Measurements from ENCODE around the gene TCEANC. TPM values are rescaled to one million over a fixed set of nuclear protein-coding genes. Genes with fewer than 3 reads are reported as not detected.

TCEANC gene
- total and polyA plus RNA-seq, 2 of the 4 experiments (the other 2 are of a cell fraction), result 0.99 to 2.5 TPM

GRCh38 chrX:13688958-13689740 lies 36.2 kb downstream of the TCEANC start, which contains the start of gene RAB9A:
TSS of gene RAB9A (plus strand) at chrX:13689128. CDS start at chrX:13708747, 19,619 bp downstream.
- Histone ChIP-seq H3K27me3 (ENCODE audit: control insufficient read depth, insufficient read depth, low read length) (peaks cover 6% of the 10 kb centered on the region), H3K4me3 (ENCODE audit: insufficient read depth, low read depth, low read length) (peak within 1 kb of the TSS; percentile 86), H3K9me3 (ENCODE audit: control insufficient read depth, insufficient read depth, low read length) (no peaks in the 10 kb centered on the region), H3K9me1 (ENCODE audit: insufficient read depth, low read length) (0 out of 2 replicates have a peak, but pooled peaks cover 3% of the 10 kb centered on the region), H3K36me3 (ENCODE audit: control insufficient read depth, insufficient read depth, low read length) (no peaks in the 10 kb centered on the region; the same call in 1 of the 2 replicates), H3K23ac (ENCODE audit: low read depth, low read length) (peak within 1 kb of the TSS; percentile 77), H3K4me1 (ENCODE audit: control insufficient read depth, insufficient read depth, low read length) (peaks cover 5% of the 10 kb centered on the region), H3K18ac (ENCODE audit: low read depth, low read length) (peak within 1 kb of the TSS; percentile 59), H3K14ac (replicated peaks; ENCODE audit: low read depth, low read length) (peak within 1 kb of the TSS; percentile 85), H2BK120ac (ENCODE audit: low read depth, low read length) (peak within 1 kb of the TSS; percentile 36; the same call in 1 of the 2 replicates), H2AK5ac (ENCODE audit: low read depth, low read length) (peak within 1 kb of the TSS; percentile 59), H3K4ac (ENCODE audit: low read depth, low read length) (peak within 1 kb of the TSS; percentile 83), H2AK9ac (replicated peaks; ENCODE audit: low read depth, low read length, poor library complexity) (peak within 1 kb of the TSS; percentile 93), H4K8ac (ENCODE audit: low read depth in 2 of 2, low read length in 2 of 2) (peak within 1 kb of the TSS; percentile 29 to 37; a peak in 2 of 4 replicates), H3K27ac (ENCODE audit: insufficient read depth, low read length) (peak within 1 kb of the TSS; percentile 90), H4K20me1 (ENCODE audit: insufficient read depth, low read length) (peaks cover 21% of the 10 kb centered on the region; the same call in 1 of the 2 replicates), H2BK5ac (ENCODE audit: low read depth, low read length, poor library complexity, severe bottlenecking) (peak within 1 kb of the TSS; percentile 73), H4K5ac (ENCODE audit: low read depth, low read length) (peak within 1 kb of the TSS; percentile 31), H2BK15ac (ENCODE audit: low read depth, low read length) (no peak within 1 kb of the TSS), H2BK20ac (ENCODE audit: low read depth, low read length) (peak within 1 kb of the TSS; percentile 31; the same call in 1 of the 2 replicates), H4K91ac (ENCODE audit: insufficient read depth, low read depth, low read length) (peak within 1 kb of the TSS; percentile 60), H3K56ac (ENCODE audit: extremely low read depth, insufficient read depth, low read length) (peak within 1 kb of the TSS; percentile 63), H3K9ac (ENCODE audit: low read depth, low read length) (peak within 1 kb of the TSS; percentile 83), H2AFZ (replicated peaks; ENCODE audit: low read length, poor library complexity) (peak within 1 kb of the TSS; percentile 96), H3K4me2 (ENCODE audit: low read depth, low read length) (peak within 1 kb of the TSS; percentile 88), H3K79me1 (ENCODE audit: low read depth in 1 of 2, low read length in 2 of 2) (peaks cover 18 to 30% of the 10 kb centered on the region in 2 experiments; a peak in 3 of 4 replicates)
- dilution Hi-C loops (cut with HindIII; ENCODE audit: low sequenced_read_pairs, unreplicated experiment), result no loop called here
- in situ Hi-C loops (cut with MboI; ENCODE audit: low sequenced_read_pairs), result no loop called here
- ChIA-PET CTCF (interaction anchor here (1.0 kb wide), 1 partner anchor 9 kb away, joined by 3 read pairs; no protein-coding TSS in a partner anchor), POLR2A (ENCODE audit: unreplicated experiment) (interaction anchor here (0.6 kb wide), 1 partner anchor 34 kb away, joined by 3 read pairs; no protein-coding TSS in a partner anchor)
- 0% methylated on average over 11 of the region's 68 CpGs; no CpG with 5 or more reads in 1 of the 2 experiments for WGBS, 2 experiments (ENCODE audit: extremely low coverage in 2 of 2, insufficient read length in 1 of 2)
- intact Hi-C loops (cut with micrococcal nuclease), result loop anchor here (2.0 kb wide), 2 partner anchors 30 to 32 kb away; no protein-coding TSS in a partner anchor
- TF ChIP-seq POLR2A (IDR thresholded peaks at IDR 0.05; ENCODE audit: low read depth, low read length) (peak; percentile 72), FOS (IDR thresholded peaks at IDR 0.05; ENCODE audit: low read depth, low read length) (no peak), MXI1 (IDR thresholded peaks at IDR 0.05; ENCODE audit: borderline replicate concordance, low read depth, low read length) (0 out of 2 replicates have a peak, but pooled peaks have one; percentile 11)
- peak; percentile 99 for ATAC-seq (ENCODE audit: low read depth)
- peak; percentile 68 for DNase-seq
- no TSS peak for BruUV-seq (replicated peaks)
